ENCODE data around the gene TTR.

TTR gene

GRCh38 chr18:31617031-31617717 lies 25.5 kb downstream of the TTR start:
- DNase-seq = no peak

- DNase-seq = no peak
Measured at GRCh38 chr18:31618801-31619200, 27.1 kb downstream of the TTR start.

- no peak for DNase-seq
Measured at GRCh38 chr18:31619291-31619690, 27.6 kb downstream of the TTR start.

GRCh38 chr18:31624892-31625640 lies 33.4 kb downstream of the TTR start:
- DNase-seq = no peak

GRCh38 chr18:31626409-31626808 lies 34.7 kb downstream of the TTR start:
- DNase-seq = no peak

- DNase-seq = no peak
Measured at GRCh38 chr18:31630549-31630948, 38.9 kb downstream of the TTR start.

- DNase-seq = no peak
Measured at GRCh38 chr18:31631526-31631925, 39.8 kb downstream of the TTR start.

- no peak for DNase-seq
Measured at GRCh38 chr18:31632356-31632755, 40.7 kb downstream of the TTR start.

- no peak for DNase-seq
Measured at GRCh38 chr18:31633392-31634330, 42.0 kb downstream of the TTR start.

- no peak for DNase-seq
Measured at GRCh38 chr18:31634331-31634713, 42.6 kb downstream of the TTR start.

- no peak for DNase-seq
Measured at GRCh38 chr18:31636387-31636786, 44.7 kb downstream of the TTR start.

- DNase-seq = no peak
Measured at GRCh38 chr18:31637445-31637844, 45.8 kb downstream of the TTR start.

GRCh38 chr18:31643003-31643402 lies 51.3 kb downstream of the TTR start:
- no peak for DNase-seq

- no peak for DNase-seq
Measured at GRCh38 chr18:31645411-31645810, 53.7 kb downstream of the TTR start.

- no peak for DNase-seq
Measured at GRCh38 chr18:31646332-31647126, 54.9 kb downstream of the TTR start.

GRCh38 chr18:31647127-31647753 lies 55.6 kb downstream of the TTR start:
- no peak for DNase-seq
